Activated CD4-positive, alpha-beta T cell treated with anti-CD3 and anti-CD28 coated beads, Interleukin-2, amount 10 ng/mL, durations not matched to agents 7 days and 5 days (primary cell): ENCODE results near the gene N4BP2L1. TPM values are rescaled to one million over a fixed set of nuclear protein-coding genes. Genes with fewer than 3 reads are reported as not detected.

Experiments used
- CTCF ChIA-PET: fragments of 350-600 bp; sonication (Branson Sonifier 250); formaldehyde crosslinking; loops from one replicate; lab custom pipeline; 2021; ENCODE audit warnings: antibody characterized with exemption; lab: Charles Lee
- POLR2A ChIA-PET: fragments of 350-600 bp; sonication (Branson Sonifier 250); formaldehyde crosslinking; loops from one replicate; lab custom pipeline; 2021; ENCODE audit warnings: antibody characterized with exemption; lab: Charles Lee
- DNase-seq: peaks from one replicate; pipeline ENCODE4 v3.0.0-alpha.2; 2020
- H3K27ac Mint-ChIP-seq: one replicate; pipeline ENCODE4 v1.8.0; 2021; ENCODE audit warnings: mild to moderate bottlenecking, moderate library complexity, mixed read lengths
- H3K27me3 Mint-ChIP-seq: one replicate; pipeline ENCODE4 v1.8.0; 2021; ENCODE audit warnings: mixed read lengths
- H3K36me3 Mint-ChIP-seq: one replicate; pipeline ENCODE4 v1.8.0; 2021; ENCODE audit warnings: low read depth, mixed read lengths
- H3K4me1 Mint-ChIP-seq: one replicate; pipeline ENCODE4 v1.8.0; 2021; ENCODE audit warnings: mixed read lengths
- H3K4me3 Mint-ChIP-seq: one replicate; pipeline ENCODE4 v1.8.0; 2021; ENCODE audit warnings: mild to moderate bottlenecking, moderate library complexity, mixed read lengths
- H3K9me3 Mint-ChIP-seq: one replicate; pipeline ENCODE4 v1.8.0; 2021; ENCODE audit warnings: mixed read lengths
- total RNA-seq, 2 experiments: library from RNA; stranded (reverse); gene quantifications; one replicate each; pipeline ENCODE4 v1.2.3, GENCODE V29; 2021

Gene N4BP2L1
- total RNA-seq, 2 experiments from 2014 or later: 30.4 to 32.0 TPM

DNA sequence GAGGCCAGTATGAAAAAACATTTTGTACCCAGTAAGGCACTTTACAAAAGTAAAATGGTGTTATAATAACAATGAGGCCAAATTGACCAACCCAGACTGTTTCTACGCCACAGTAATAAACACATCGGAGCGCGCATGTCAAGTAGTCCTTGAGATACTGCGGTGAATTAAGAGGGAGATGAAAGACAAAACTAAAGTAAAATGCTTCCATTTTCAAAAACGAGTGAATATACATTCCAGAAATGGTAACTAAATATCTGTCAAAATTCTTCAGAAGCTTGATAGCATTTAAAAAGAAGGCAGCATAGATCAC is 19.0 kb downstream of the N4BP2L1 start:
- Mint-ChIP-seq H3K4me3 (no peak overlapping the region), H3K27ac (no peak overlapping the region), H3K36me3 (peaks cover 21% of the 10 kb centered on the region), H3K27me3 (no peaks in the 10 kb centered on the region), H3K9me3 (no peaks in the 10 kb centered on the region), H3K4me1 (peaks cover 29% of the 10 kb centered on the region)
- ChIA-PET POLR2A (interaction anchor here (0.7 to 1.7 kb wide), 2 partner anchors 94 to 622 kb away, joined by 3 read pairs; partner anchors contain the start of genes BRCA2 and ZAR1L), CTCF (interaction anchor here (1.0 to 1.6 kb wide), 7 partner anchors 9 to 437 kb away, joined by 3 to 5 read pairs (median 3); partner anchors contain the start of genes BRCA2 and ZAR1L)
- DNase-seq: no peak

GRCh38 chr13:32408296-32409000 is 19.5 kb downstream of the N4BP2L1 start:
- CTCF ChIA-PET: interaction anchor here (0.6 to 1.6 kb wide), 8 partner anchors 10 to 438 kb away, joined by 3 to 5 read pairs (median 3); partner anchors contain the start of genes BRCA2 and ZAR1L
- POLR2A ChIA-PET: interaction anchor here (0.7 to 1.7 kb wide), 2 partner anchors 93 to 622 kb away, joined by 3 read pairs; partner anchors contain the start of genes BRCA2 and ZAR1L
- Mint-ChIP-seq H3K36me3 (peaks cover 26% of the 10 kb centered on the region), H3K4me1 (peaks cover 29% of the 10 kb centered on the region), H3K9me3 (no peaks in the 10 kb centered on the region), H3K27me3 (no peaks in the 10 kb centered on the region), H3K4me3 (peak overlapping the region; percentile 23), H3K27ac (peak overlapping the region; percentile 81)
- DNase-seq: no peak

DNA sequence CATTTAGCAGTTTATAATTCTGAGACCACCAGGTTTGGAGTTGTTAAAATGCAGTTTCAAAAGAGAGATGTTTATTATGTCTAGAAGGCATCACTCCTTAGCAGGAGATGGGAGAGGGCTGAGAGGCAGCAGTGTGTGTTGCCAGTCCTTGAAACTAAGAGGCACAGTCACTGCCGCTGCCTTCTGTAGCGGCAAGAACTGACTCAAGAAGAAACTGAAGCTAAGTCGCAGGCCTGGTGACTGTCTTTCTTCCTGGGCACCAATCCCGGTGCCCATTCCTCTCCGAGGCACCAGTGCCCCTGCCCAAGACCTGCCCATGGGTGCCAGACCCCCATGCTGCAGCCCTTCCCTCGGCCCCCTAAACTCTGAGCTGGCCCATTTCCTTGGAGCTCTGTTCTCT is 20.1 kb downstream of the N4BP2L1 start:
- no peak for DNase-seq
- ChIA-PET CTCF (interaction anchor here (0.6 to 1.6 kb wide), 6 partner anchors 10 to 438 kb away, joined by 3 to 5 read pairs (median 3); partner anchors contain the start of genes BRCA2 and ZAR1L), POLR2A (interaction anchor here (1.7 kb wide), 1 partner anchor 93 kb away, joined by 3 read pairs; the partner anchor contains the start of genes BRCA2 and ZAR1L)
- H3K4me1 Mint-ChIP-seq: peaks cover 29% of the 10 kb centered on the region
- peak overlapping the region; percentile 23 for H3K4me3 Mint-ChIP-seq
- no peaks in the 10 kb centered on the region for H3K9me3 Mint-ChIP-seq
- peaks cover 32% of the 10 kb centered on the region for H3K36me3 Mint-ChIP-seq
- peak overlapping the region; percentile 22 for H3K27ac Mint-ChIP-seq
- no peaks in the 10 kb centered on the region for H3K27me3 Mint-ChIP-seq

GRCh38 chr13:32403108-32403507 is 24.8 kb downstream of the N4BP2L1 start:
- Mint-ChIP-seq H3K4me3 (no peak overlapping the region), H3K27ac (no peak overlapping the region), H3K4me1 (peaks cover 10% of the 10 kb centered on the region), H3K9me3 (no peaks in the 10 kb centered on the region), H3K36me3 (peaks cover 50% of the 10 kb centered on the region), H3K27me3 (no peaks in the 10 kb centered on the region)
- no peak for DNase-seq
- ChIA-PET CTCF (interaction anchor here (0.6 to 1.6 kb wide), 3 partner anchors 63 to 138 kb away, joined by 3 to 4 read pairs (median 3); no protein-coding TSS in a partner anchor), POLR2A (no interaction called here)

DNA sequence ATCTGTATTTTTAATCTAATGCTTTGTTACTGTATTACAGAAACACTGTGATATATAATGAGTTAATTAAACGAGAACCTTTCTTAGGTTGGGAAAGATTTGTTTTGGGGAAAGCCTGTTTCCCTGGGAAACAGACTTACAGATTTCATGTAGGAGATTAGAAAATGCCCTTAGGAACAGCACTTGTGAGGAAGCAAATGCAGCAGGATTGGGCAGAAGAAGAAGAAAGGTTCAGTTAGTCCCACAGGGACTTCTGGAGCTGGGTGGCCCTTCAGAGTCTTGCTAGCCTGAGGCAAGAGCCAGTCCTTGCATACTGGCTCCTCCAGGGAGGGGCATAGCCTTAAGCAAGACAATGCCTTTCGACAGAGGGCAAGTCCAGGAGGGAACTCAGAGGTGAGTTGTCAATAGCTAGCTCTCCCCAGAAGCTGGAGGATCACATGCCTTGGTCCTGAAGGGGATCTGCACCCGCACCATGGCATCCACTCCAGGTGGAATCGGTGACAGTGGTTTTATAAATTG is 36.8 kb downstream of the N4BP2L1 start:
- H3K9me3 Mint-ChIP-seq: no peaks in the 10 kb centered on the region
- ChIA-PET CTCF (interaction anchor here (0.6 to 1.2 kb wide), 3 partner anchors 9 to 43 kb away, joined by 3 read pairs; no protein-coding TSS in a partner anchor), POLR2A (no interaction called here)
- no peak for DNase-seq
- H3K4me1 Mint-ChIP-seq: peaks cover 26% of the 10 kb centered on the region
- no peak overlapping the region for H3K27ac Mint-ChIP-seq
- no peak overlapping the region for H3K4me3 Mint-ChIP-seq
- no peaks in the 10 kb centered on the region for H3K27me3 Mint-ChIP-seq
- peaks cover 44% of the 10 kb centered on the region for H3K36me3 Mint-ChIP-seq

- Mint-ChIP-seq H3K27ac (peak overlapping the region; percentile 31), H3K9me3 (no peaks in the 10 kb centered on the region), H3K4me1 (peaks cover 26% of the 10 kb centered on the region), H3K4me3 (no peak overlapping the region), H3K27me3 (no peaks in the 10 kb centered on the region), H3K36me3 (peaks cover 43% of the 10 kb centered on the region)
- ChIA-PET CTCF (interaction anchor here (0.6 to 1.2 kb wide), 4 partner anchors 9 to 630 kb away, joined by 3 read pairs; no protein-coding TSS in a partner anchor), POLR2A (no interaction called here)
- no peak for DNase-seq
Measured at GRCh38 chr13:32390484-32390883, 37.4 kb downstream of the N4BP2L1 start.

DNA sequence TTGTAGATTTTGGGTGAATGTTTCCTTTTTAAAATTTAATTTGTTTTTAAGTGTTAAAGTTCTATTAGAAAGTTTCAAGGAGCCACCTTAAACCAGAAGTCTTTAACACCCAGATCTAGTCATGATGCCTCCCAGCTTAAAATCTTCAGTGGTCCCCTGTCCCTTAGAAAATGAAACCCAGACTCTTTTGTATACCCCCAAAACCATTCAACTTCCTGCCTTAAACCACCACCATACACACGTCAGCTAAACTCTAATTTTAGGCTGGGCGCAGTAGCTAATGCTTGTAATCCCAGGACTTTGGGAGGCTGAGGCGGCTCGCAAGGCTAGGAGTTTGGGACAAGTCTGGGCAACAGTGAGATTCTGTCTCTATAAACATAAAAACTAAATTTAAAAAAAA is 37.9 kb downstream of the N4BP2L1 start:
- ChIA-PET CTCF (interaction anchor here (0.7 to 1.0 kb wide), 2 partner anchors 8 to 630 kb away, joined by 3 read pairs; no protein-coding TSS in a partner anchor), POLR2A (no interaction called here)
- no peaks in the 10 kb centered on the region for H3K9me3 Mint-ChIP-seq
- H3K27ac Mint-ChIP-seq: peak overlapping the region; percentile 38
- peaks cover 43% of the 10 kb centered on the region for H3K36me3 Mint-ChIP-seq
- DNase-seq: no peak
- no peaks in the 10 kb centered on the region for H3K27me3 Mint-ChIP-seq
- peaks cover 26% of the 10 kb centered on the region for H3K4me1 Mint-ChIP-seq
- no peak overlapping the region for H3K4me3 Mint-ChIP-seq

- POLR2A ChIA-PET: interaction anchor here (0.6 kb wide), 1 partner anchor 85 kb away, joined by 3 read pairs; no protein-coding TSS in a partner anchor
- CTCF ChIA-PET: interaction anchor here (0.9 to 1.4 kb wide), 6 partner anchors 9 to 200 kb away, joined by 3 to 5 read pairs (median 3); partner anchors contain the start of gene PDS5B
Measured at GRCh38 chr13:32385410-32385809, 42.5 kb downstream of the N4BP2L1 start.

DNA sequence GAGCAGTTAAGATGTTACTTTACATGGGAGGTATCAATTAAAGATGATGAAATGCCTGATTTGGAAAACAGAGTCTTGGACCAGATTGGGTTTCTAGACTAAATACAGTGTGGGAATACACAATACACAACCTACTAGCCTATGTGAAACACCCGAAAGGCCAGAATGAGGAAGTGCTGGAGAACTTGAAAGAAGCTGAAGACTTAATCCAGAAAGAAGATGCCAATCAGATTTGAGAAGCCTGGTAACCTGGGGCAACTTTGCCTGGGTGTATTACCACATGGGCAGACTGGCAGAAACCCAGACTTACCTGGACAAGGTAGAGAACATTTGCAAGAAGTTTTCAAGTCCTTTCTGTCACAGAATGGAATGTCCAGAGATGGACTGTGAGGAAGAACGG is 43.2 kb downstream of the N4BP2L1 start:
- H3K27me3 Mint-ChIP-seq: no peaks in the 10 kb centered on the region
- POLR2A ChIA-PET: no interaction called here
- CTCF ChIA-PET: interaction anchor here (0.9 to 1.4 kb wide), 6 partner anchors 8 to 201 kb away, joined by 3 to 5 read pairs (median 3); partner anchors contain the start of gene PDS5B
- no peak for DNase-seq
- no peak overlapping the region for H3K27ac Mint-ChIP-seq
- no peak overlapping the region for H3K4me3 Mint-ChIP-seq
- peaks cover 9% of the 10 kb centered on the region for H3K4me1 Mint-ChIP-seq
- H3K36me3 Mint-ChIP-seq: peaks cover 26% of the 10 kb centered on the region
- no peaks in the 10 kb centered on the region for H3K9me3 Mint-ChIP-seq

More at GRCh38 chr13:32385410-32385809, 42.5 kb downstream of the N4BP2L1 start:
- H3K36me3 Mint-ChIP-seq: peaks cover 24% of the 10 kb centered on the region
- H3K9me3 Mint-ChIP-seq: no peaks in the 10 kb centered on the region
- H3K27ac Mint-ChIP-seq: no peak overlapping the region
- DNase-seq: no peak
- peaks cover 15% of the 10 kb centered on the region for H3K4me1 Mint-ChIP-seq
- no peak overlapping the region for H3K4me3 Mint-ChIP-seq
- no peaks in the 10 kb centered on the region for H3K27me3 Mint-ChIP-seq

DNA sequence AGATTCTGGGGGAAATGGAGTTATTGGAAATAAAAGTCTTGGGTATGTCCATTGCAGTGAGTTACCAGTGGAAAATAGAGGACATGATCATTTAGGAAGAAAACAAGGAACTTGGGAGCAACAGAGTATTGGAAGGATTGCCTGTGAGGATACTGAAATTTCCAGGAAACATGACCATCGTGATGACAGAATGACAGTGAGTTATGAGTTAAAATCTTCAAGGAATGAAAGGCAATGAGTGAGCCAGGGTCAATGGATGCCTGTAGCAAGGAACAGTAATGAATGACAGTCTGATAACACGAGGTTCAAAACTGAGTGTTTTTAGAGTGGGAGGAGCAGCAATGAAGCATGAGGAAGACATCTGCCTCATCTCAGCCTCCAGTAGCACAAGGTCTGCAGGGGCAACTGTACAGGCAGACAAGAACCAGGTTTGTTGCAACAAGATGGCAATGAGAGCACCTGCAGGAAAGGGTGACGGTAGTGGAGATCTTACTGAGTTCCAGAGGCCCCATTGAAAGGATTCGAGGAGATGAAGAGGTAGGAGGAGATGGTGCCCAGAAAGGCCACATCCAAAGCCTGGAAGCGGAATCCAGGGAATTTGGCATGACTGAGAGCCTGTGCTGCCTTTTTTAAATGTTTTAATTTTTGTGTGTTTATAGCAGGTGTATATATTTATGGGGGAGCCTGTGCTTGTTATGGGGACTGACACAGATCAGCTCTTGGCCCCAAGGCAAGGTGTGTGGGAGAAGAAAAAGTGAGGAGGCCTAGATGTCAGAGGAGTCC is 43.9 kb downstream of the N4BP2L1 start:
- H3K27me3 Mint-ChIP-seq: no peaks in the 10 kb centered on the region
- no peak overlapping the region for H3K27ac Mint-ChIP-seq
- no peak overlapping the region for H3K4me3 Mint-ChIP-seq
- H3K9me3 Mint-ChIP-seq: no peaks in the 10 kb centered on the region
- ChIA-PET POLR2A (no interaction called here), CTCF (no interaction called here)
- H3K4me1 Mint-ChIP-seq: peaks cover 3% of the 10 kb centered on the region
- DNase-seq: no peak
- H3K36me3 Mint-ChIP-seq: peaks cover 20% of the 10 kb centered on the region

- no peaks in the 10 kb centered on the region for H3K27me3 Mint-ChIP-seq
- peaks cover 9% of the 10 kb centered on the region for H3K36me3 Mint-ChIP-seq
- H3K4me1 Mint-ChIP-seq: no peaks in the 10 kb centered on the region
- CTCF ChIA-PET: interaction anchor here (0.9 to 1.3 kb wide), 2 partner anchors 9 to 200 kb away, joined by 3 to 4 read pairs; no protein-coding TSS in a partner anchor
- H3K9me3 Mint-ChIP-seq: no peaks in the 10 kb centered on the region
- no peak overlapping the region for H3K27ac Mint-ChIP-seq
- DNase-seq: peak; percentile 35
- POLR2A ChIA-PET: no interaction called here
- no peak overlapping the region for H3K4me3 Mint-ChIP-seq
Measured at GRCh38 chr13:32381539-32381938, 46.4 kb downstream of the N4BP2L1 start.

DNA sequence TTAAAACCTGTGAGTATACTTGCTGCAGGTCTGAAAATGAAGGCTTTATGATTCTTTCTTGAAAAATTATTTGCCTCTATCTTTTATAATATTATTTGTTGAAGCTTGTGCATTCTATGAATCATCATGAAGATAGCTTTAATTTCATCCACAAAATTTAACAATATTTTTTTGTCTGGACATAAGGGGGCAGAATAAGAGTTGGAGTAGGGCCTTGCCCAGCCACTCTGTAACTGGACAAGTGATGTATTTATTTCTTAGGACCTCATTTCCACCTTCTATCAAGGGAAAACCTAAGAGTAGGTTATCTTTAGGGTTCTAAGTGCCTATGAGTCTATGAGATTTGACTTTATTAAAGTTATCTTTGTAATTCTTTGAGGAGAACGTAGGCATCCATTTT is 49.9 kb downstream of the N4BP2L1 start:
- no peak for DNase-seq
- Mint-ChIP-seq H3K27ac (no peak overlapping the region), H3K4me1 (no peaks in the 10 kb centered on the region), H3K4me3 (no peak overlapping the region), H3K36me3 (peaks cover 28% of the 10 kb centered on the region), H3K27me3 (no peaks in the 10 kb centered on the region), H3K9me3 (no peaks in the 10 kb centered on the region)
- ChIA-PET POLR2A (no interaction called here), CTCF (interaction anchor here (0.7 kb wide), 1 partner anchor 21 kb away, joined by 5 read pairs; no protein-coding TSS in a partner anchor)
